ENCODE results near the gene GALNT2.

DNA sequence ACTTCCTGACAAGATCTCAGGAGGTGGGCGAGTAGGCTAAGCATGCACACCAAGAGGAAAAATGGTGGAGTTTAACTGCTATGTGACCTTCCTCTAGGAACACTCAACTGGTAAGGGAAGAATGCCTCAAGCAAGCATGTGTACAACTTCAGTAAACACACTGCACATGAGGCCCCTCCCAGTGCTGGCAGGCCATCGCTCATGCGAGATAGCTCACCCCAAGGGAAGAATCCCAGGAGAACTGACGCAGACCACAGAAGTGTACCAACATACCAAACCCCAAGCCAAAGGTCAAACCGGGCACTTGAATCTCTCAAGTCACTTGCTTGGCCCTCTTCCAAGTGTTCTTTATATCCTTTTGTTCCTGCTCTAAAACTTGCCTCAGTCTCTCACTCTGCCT lies 40.5 kb upstream of the GALNT2 start:
- TF ChIP-seq POLR2A (IDR thresholded peaks at IDR 0.05; ENCODE audit: low read length) (no peak), GATA1 (IDR thresholded peaks at IDR 0.05; ENCODE audit: low read depth, low read length) (no peak)
